Neuronal stem cell (in vitro differentiated cells): ENCODE results near the gene NKAIN4.

Source experiments
- DNase-seq: peaks from one replicate; pipeline ENCODE4 v3.0.0-alpha.2; 2013; ENCODE audit warnings: low spot score
- H2AFZ ChIP-seq: one replicate; pipeline ENCODE4 v1.6.1; 2013; ENCODE audit warnings: mild to moderate bottlenecking, low read length, inconsistent platforms
- H2AK5ac ChIP-seq: 2 replicates; pipeline ENCODE4 v1.6.1; 2013; ENCODE audit warnings: low read depth, mild to moderate bottlenecking, inconsistent platforms, low read length, moderate library complexity, mixed read lengths
- H2BK120ac ChIP-seq: 2 replicates; pipeline ENCODE4 v1.6.1; 2013; ENCODE audit warnings: low read depth, mild to moderate bottlenecking, inconsistent platforms, low read length, moderate library complexity, mixed read lengths
- H2BK12ac ChIP-seq: one replicate; pipeline ENCODE4 v1.6.1; 2013; ENCODE audit warnings: low read length, inconsistent platforms
- H2BK15ac ChIP-seq: 2 replicates; pipeline ENCODE4 v1.6.1; 2013; ENCODE audit warnings: mild to moderate bottlenecking, low read length, inconsistent platforms, mixed read lengths
- H2BK5ac ChIP-seq: one replicate; pipeline ENCODE4 v1.6.1; 2013; ENCODE audit warnings: inconsistent platforms, mild to moderate bottlenecking, low read length, moderate library complexity
- H3K14ac ChIP-seq: one replicate; pipeline ENCODE4 v1.6.1; 2013; ENCODE audit warnings: low read length, inconsistent platforms
- H3K18ac ChIP-seq: 2 replicates; pipeline ENCODE4 v1.6.1; 2013; ENCODE audit warnings: low read length, inconsistent platforms
- H3K23ac ChIP-seq: 2 replicates; pipeline ENCODE4 v1.6.1; 2013; ENCODE audit warnings: low read depth, mild to moderate bottlenecking, mixed read lengths, low read length, inconsistent platforms; ENCODE audit not compliant: poor library complexity
- H3K27ac ChIP-seq: replicated peaks from 3 replicates; pipeline ENCODE4 v1.5.1; 2013; ENCODE audit warnings: low read length, inconsistent platforms
- H3K27me3 ChIP-seq, 3 experiments: 2 replicates each; pipeline ENCODE4 v1.6.1; 2013; ENCODE audit warnings: low read length in 3 of 3, mild to moderate bottlenecking in 2 of 3, inconsistent platforms in 1 of 3, low read depth in 1 of 3, mixed read lengths in 1 of 3, moderate library complexity in 1 of 3; ENCODE audit not compliant: control insufficient read depth in 3 of 3, insufficient read depth in 3 of 3
- H3K36me3 ChIP-seq, 2 donors: replicated peaks in 1 of 2; 2 replicates each; pipeline ENCODE4 v1.6.1; 2013; ENCODE audit warnings: low read length in 2 of 2; ENCODE audit not compliant: control insufficient read depth in 2 of 2, insufficient read depth in 2 of 2
- H3K4ac ChIP-seq: 2 replicates; pipeline ENCODE4 v1.6.1; 2013; ENCODE audit warnings: inconsistent platforms, mild to moderate bottlenecking, low read length, moderate library complexity
- H3K4me1 ChIP-seq, 2 donors: 1 replicate in 1 of 2; 2 replicates in 1 of 2; pipeline ENCODE4 v1.6.1; 2013; ENCODE audit warnings: low read length in 2 of 2, low read depth in 1 of 2; ENCODE audit not compliant: control insufficient read depth in 2 of 2, insufficient read depth in 1 of 2
- H3K4me2 ChIP-seq: one replicate; pipeline ENCODE4 v1.6.1; 2013; ENCODE audit warnings: mild to moderate bottlenecking, low read length, inconsistent platforms; ENCODE audit not compliant: insufficient read depth, poor library complexity, severe bottlenecking
- H3K4me3 ChIP-seq, 2 donors: 2 replicates each; pipeline ENCODE4 v1.5.1; 2013; ENCODE audit warnings: low read length in 2 of 2, mild to moderate bottlenecking in 2 of 2, inconsistent platforms in 1 of 2, moderate library complexity in 1 of 2
- H3K79me1 ChIP-seq: one replicate; pipeline ENCODE4 v1.6.1; 2013; ENCODE audit warnings: low read depth, mild to moderate bottlenecking, inconsistent platforms, low read length, moderate library complexity
- H3K9ac ChIP-seq: one replicate; pipeline ENCODE4 v1.6.1; 2013; ENCODE audit warnings: mild to moderate bottlenecking, low read depth, low read length, inconsistent platforms; ENCODE audit not compliant: poor library complexity
- H3K9me3 ChIP-seq, 2 donors: replicated peaks in 1 of 2; 2 replicates each; pipeline versions ENCODE3 to v1.6.1; 2013; ENCODE audit warnings: low read length in 2 of 2, mild to moderate bottlenecking in 2 of 2, inconsistent platforms in 1 of 2, low read depth in 1 of 2, mixed read lengths in 1 of 2, moderate library complexity in 1 of 2; ENCODE audit not compliant: control insufficient read depth in 2 of 2, insufficient read depth in 1 of 2
- H4K8ac ChIP-seq: one replicate; pipeline ENCODE4 v1.6.1; 2013; ENCODE audit warnings: low read depth, mild to moderate bottlenecking, inconsistent platforms, low read length, moderate library complexity
- H4K91ac ChIP-seq: one replicate; pipeline ENCODE4 v1.6.1; 2013; ENCODE audit warnings: low read length, low read depth, mild to moderate bottlenecking, inconsistent platforms; ENCODE audit not compliant: poor library complexity
- WGBS, 2 donors: extraction: QIAGEN DNeasy Blood & Tissue Kit; methylation state at CpG; one replicate each; pipeline ENCODE4 v1.1.7; 2013; ENCODE audit warnings: missing lambda C conversion rate in 2 of 2, mixed read lengths in 1 of 2; ENCODE audit not compliant: insufficient read length in 2 of 2, insufficient replicate concordance in 1 of 2; ENCODE audit errors: extremely low coverage in 2 of 2; 5-methylcytosine and 5-hydroxymethylcytosine counted together

NKAIN4 gene

DNA sequence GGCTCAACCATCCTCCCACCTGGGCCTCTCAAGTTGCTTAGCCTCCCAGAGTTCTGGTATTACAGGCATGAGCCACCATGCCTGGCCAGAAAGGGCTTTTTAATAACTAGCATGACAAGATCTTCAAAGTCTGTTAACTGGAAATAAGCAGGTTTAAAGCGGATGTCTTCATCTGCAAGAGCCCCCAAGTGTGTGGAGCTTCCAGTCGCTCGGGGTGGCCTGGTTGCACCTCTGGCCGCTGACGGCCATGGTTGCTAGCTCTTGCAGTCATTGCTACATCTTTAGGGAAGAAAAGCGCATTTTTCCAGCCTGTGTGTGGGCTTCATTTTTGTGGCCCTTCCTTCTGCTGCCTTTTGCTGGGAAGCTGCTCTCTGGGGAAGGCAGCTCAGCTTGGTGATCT, 26.1 kb upstream of the NKAIN4 start:
- Histone ChIP-seq H3K4me3 (no peak overlapping the region), H3K4me1 (no peaks in the 10 kb centered on the region), H3K9me3 (no peaks in the 10 kb centered on the region), H2BK5ac (no peak overlapping the region), H3K27me3 (no peaks in the 10 kb centered on the region), H3K23ac (no peak overlapping the region), H3K79me1 (peaks cover 18% of the 10 kb centered on the region), H2BK12ac (no peak overlapping the region), H3K4ac (no peak overlapping the region), H3K9ac (no peak overlapping the region), H2AK5ac (no peak overlapping the region), H4K91ac (no peak overlapping the region), H3K18ac (no peak overlapping the region), H2BK120ac (no peak overlapping the region), H3K14ac (no peak overlapping the region), H3K4me2 (no peak overlapping the region), H3K27ac (no peak overlapping the region), H2AFZ (no peak overlapping the region), H3K36me3 (peaks cover 53 to 97% of the 10 kb centered on the region in 2 donors), H4K8ac (no peak overlapping the region), H2BK15ac (no peak overlapping the region)
- no CpG with 5 or more reads among the region's 6 CpGs for WGBS, 2 donors
- DNase-seq: no peak

DNA sequence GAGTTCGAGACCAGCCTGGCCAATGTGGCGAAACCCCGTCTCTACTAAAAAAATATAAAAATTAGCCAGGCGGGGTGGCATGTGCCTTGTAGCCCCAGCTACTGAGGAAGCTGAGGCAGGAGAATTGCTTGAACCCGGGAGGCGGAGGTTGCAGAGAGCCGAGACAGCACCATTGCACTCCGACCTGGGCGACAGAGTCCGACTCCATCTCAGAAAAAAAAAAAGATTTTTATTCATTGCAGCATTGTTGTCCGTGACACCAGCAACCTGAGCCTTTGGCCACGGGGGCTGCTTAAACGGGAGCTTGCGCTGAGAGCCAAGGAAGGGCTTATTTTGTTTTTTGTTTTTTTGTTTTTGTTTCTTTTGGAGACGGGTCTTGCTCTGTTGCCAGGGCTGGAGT, 25.7 kb upstream of the NKAIN4 start:
- H3K27me3 ChIP-seq: no peaks in the 10 kb centered on the region
- no peaks in the 10 kb centered on the region for H3K4me1 ChIP-seq
- no peaks in the 10 kb centered on the region for H3K9me3 ChIP-seq
- no peak overlapping the region for H4K8ac ChIP-seq
- H4K91ac ChIP-seq: no peak overlapping the region
- H2BK120ac ChIP-seq: no peak overlapping the region
- H3K4me3 ChIP-seq: no peak overlapping the region
- no peak overlapping the region for H2AFZ ChIP-seq
- no peak for DNase-seq
- no peak overlapping the region for H3K4me2 ChIP-seq
- no peak overlapping the region for H3K23ac ChIP-seq
- no CpG with 5 or more reads among the region's 15 CpGs for WGBS, 2 donors
- no peak overlapping the region for H3K27ac ChIP-seq
- H2AK5ac ChIP-seq: no peak overlapping the region
- H2BK15ac ChIP-seq: no peak overlapping the region
- H3K14ac ChIP-seq: no peak overlapping the region
- H2BK12ac ChIP-seq: no peak overlapping the region
- H3K79me1 ChIP-seq: peaks cover 19% of the 10 kb centered on the region
- no peak overlapping the region for H2BK5ac ChIP-seq
- no peak overlapping the region for H3K9ac ChIP-seq
- peaks cover 53 to 92% of the 10 kb centered on the region in 2 donors for H3K36me3 ChIP-seq
- H3K4ac ChIP-seq: no peak overlapping the region
- no peak overlapping the region for H3K18ac ChIP-seq

DNA sequence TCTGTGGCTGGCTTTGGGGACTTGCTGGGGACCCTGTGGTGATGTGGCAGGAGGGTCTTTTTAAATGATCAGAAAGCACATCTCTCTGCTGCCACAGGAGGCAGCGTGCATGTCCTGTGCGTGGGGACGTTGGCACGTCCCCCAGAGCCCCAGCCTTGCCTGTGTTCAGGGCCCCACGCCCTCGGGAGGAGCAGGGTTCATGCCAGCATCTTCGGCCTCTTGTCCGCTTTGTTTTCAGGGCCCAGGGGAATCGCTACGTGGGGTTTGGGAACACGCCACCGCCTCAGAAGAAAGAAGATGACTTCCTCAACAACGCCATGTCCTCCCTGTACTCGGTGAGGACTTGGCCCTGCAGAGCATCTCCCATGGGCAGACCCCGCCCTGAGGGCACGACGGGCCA, 24.4 kb upstream of the NKAIN4 start:
- H2BK5ac ChIP-seq: no peak overlapping the region
- H2BK15ac ChIP-seq: no peak overlapping the region
- DNase-seq: no peak
- H3K4me1 ChIP-seq: peaks cover 2 to 5% of the 10 kb centered on the region in 2 donors
- H3K27me3 ChIP-seq: no peaks in the 10 kb centered on the region
- no peak overlapping the region for H3K14ac ChIP-seq
- peaks cover 47 to 80% of the 10 kb centered on the region in 2 donors for H3K36me3 ChIP-seq
- H2BK12ac ChIP-seq: no peak overlapping the region
- peaks cover 26% of the 10 kb centered on the region for H3K79me1 ChIP-seq
- H3K4ac ChIP-seq: no peak overlapping the region
- H3K4me2 ChIP-seq: no peak overlapping the region
- no peak overlapping the region for H3K23ac ChIP-seq
- H3K4me3 ChIP-seq: peak overlapping the region in 1 of 2 donors; percentile 40
- H4K91ac ChIP-seq: no peak overlapping the region
- H3K9me3 ChIP-seq: no peaks in the 10 kb centered on the region
- H2BK120ac ChIP-seq: no peak overlapping the region
- no peak overlapping the region for H2AK5ac ChIP-seq
- H3K18ac ChIP-seq: no peak overlapping the region
- no peak overlapping the region for H2AFZ ChIP-seq
- no peak overlapping the region for H3K27ac ChIP-seq
- no peak overlapping the region for H4K8ac ChIP-seq
- no peak overlapping the region for H3K9ac ChIP-seq
- WGBS, 2 donors: no CpG with 5 or more reads among the region's 17 CpGs

DNA sequence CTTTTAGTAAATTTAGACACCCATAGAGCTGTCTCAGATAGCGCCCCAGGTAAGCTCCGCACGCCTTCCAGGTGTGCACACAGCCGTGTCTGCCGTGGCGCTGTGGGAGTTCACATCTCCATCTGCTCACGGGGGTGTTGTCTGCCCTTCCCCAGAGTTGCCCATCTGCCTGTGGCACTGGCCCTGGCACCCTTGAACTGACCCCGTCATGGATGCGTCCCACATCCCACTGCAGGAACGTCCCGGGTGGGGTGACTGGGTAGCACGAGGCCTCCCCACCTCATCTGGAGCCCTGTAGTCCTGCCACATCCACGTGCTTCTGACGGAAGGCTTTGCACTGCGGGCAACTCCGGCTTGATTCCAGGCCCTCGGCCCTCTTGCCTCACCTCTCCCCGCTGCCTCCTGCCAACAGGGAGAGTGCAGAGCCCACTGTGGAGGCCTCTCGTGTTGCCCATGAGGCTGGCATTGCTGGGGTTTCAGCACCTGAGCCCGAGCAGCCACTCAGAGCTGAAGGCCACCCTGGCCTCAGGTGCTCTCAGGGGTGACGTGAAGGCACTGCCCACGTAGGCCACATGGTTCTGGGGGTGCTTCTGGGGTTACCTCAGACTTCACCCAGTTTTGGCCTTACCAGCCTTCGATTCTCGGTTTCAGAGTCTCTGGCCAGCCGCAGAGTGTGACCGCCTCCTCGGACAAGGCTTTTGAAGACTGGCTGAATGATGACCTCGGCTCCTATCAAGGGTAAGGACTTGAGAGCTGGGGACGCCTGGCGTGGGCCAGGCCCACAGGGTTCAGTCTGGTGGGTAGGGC, 23.4 kb upstream of the NKAIN4 start:
- H3K27ac ChIP-seq: no peak overlapping the region
- no peak overlapping the region for H2AK5ac ChIP-seq
- no CpG with 5 or more reads among the region's 30 CpGs for WGBS, 2 donors
- H3K23ac ChIP-seq: no peak overlapping the region
- H4K91ac ChIP-seq: no peak overlapping the region
- no peak overlapping the region for H3K4me2 ChIP-seq
- H3K14ac ChIP-seq: no peak overlapping the region
- peaks cover 28% of the 10 kb centered on the region for H3K79me1 ChIP-seq
- DNase-seq: no peak
- H3K4ac ChIP-seq: no peak overlapping the region
- peaks cover 38 to 71% of the 10 kb centered on the region in 2 donors for H3K36me3 ChIP-seq
- H3K9ac ChIP-seq: no peak overlapping the region
- no peaks in the 10 kb centered on the region for H3K9me3 ChIP-seq
- no peak overlapping the region for H2AFZ ChIP-seq
- peak overlapping the region; percentile 39 for H2BK5ac ChIP-seq
- no peak overlapping the region for H2BK120ac ChIP-seq
- no peak overlapping the region for H2BK12ac ChIP-seq
- no peaks in the 10 kb centered on the region for H3K27me3 ChIP-seq
- no peak overlapping the region for H2BK15ac ChIP-seq
- peaks cover 4 to 10% of the 10 kb centered on the region in 2 donors for H3K4me1 ChIP-seq
- H4K8ac ChIP-seq: no peak overlapping the region
- no peak overlapping the region for H3K18ac ChIP-seq
- H3K4me3 ChIP-seq: no peak overlapping the region
